Fibroblast of pulmonary artery (primary cell): ENCODE data around the gene HPCAL4.

Experiments
- DNase-seq: peaks from one replicate; pipeline ENCODE4 v3.0.0-alpha.2; 2010; ENCODE audit warnings: low read depth
- H3K4me3 ChIP-seq: replicated peaks from 2 replicates; pipeline ENCODE4 v1.5.1; 2011; ENCODE audit warnings: low read depth, mild to moderate bottlenecking, control low read depth, low read length, moderate library complexity
- CTCF ChIP-seq: IDR thresholded peaks from 2 replicates; pipeline ENCODE4 v1.5.1; 2011; ENCODE audit warnings: mild to moderate bottlenecking, control low read depth, low read length, inconsistent platforms; ENCODE audit errors: missing control alignments

The HPCAL4 gene

GRCh38 chr1:39688706-39689105 lies 2.5 kb downstream of the HPCAL4 start:
- TF ChIP-seq CTCF: no peak
- H3K4me3 ChIP-seq: no peak overlapping the region
- DNase-seq: no peak

- no peak for TF ChIP-seq CTCF
- no peak overlapping the region for H3K4me3 ChIP-seq
- no peak for DNase-seq
These were observed 4.0 kb downstream of the HPCAL4 start for GRCh38 chr1:39687243-39687642.

GRCh38 chr1:39685071-39685470 lies 6.2 kb downstream of the HPCAL4 start:
- H3K4me3 ChIP-seq: no peak overlapping the region
- no peak for TF ChIP-seq CTCF

GRCh38 chr1:39684313-39684664 lies 6.9 kb downstream of the HPCAL4 start:
- no peak overlapping the region for H3K4me3 ChIP-seq
- TF ChIP-seq CTCF: no peak
- DNase-seq: no peak

More at GRCh38 chr1:39685071-39685470, 6.2 kb downstream of the HPCAL4 start:
- DNase-seq: no peak

GRCh38 chr1:39683591-39684312 lies 7.5 kb downstream of the HPCAL4 start:
- no peak for TF ChIP-seq CTCF
- H3K4me3 ChIP-seq: no peak overlapping the region
- DNase-seq: no peak

- no peak for DNase-seq
- no peak overlapping the region for H3K4me3 ChIP-seq
- TF ChIP-seq CTCF: no peak
These were observed 9.2 kb downstream of the HPCAL4 start for GRCh38 chr1:39681999-39682398.

- no peak for TF ChIP-seq CTCF
- no peak overlapping the region for H3K4me3 ChIP-seq
- no peak for DNase-seq
These were observed 9.9 kb downstream of the HPCAL4 start for GRCh38 chr1:39681294-39681693.
